Measurements from ENCODE around the gene SLC39A10.
"Not testable (repeated sequence)": the region's sequence is repeated elsewhere in the genome, so short reads cannot be mapped to it uniquely, and the experiment has no call there.

SLC39A10 gene

DNA sequence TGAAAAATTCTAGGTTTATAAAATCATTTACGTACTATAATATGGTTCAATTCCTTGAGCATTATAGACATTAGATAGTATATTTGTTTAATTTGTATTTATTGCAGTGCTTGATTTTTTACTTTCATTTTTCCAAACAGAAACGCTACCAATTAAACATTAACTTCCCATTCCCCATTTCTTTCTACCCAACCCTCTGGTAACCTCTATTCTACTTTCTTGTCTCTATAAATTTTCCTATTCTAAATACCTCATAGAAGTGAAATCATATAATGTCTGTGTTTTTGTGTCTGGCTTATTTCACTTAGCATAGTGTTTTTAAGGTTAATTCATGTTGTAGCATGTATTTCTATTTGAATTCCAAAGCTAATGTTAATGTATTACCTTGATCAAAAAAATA lies 11.6 kb upstream of the SLC39A10 start:
- DNase-seq, result no peak

DNA sequence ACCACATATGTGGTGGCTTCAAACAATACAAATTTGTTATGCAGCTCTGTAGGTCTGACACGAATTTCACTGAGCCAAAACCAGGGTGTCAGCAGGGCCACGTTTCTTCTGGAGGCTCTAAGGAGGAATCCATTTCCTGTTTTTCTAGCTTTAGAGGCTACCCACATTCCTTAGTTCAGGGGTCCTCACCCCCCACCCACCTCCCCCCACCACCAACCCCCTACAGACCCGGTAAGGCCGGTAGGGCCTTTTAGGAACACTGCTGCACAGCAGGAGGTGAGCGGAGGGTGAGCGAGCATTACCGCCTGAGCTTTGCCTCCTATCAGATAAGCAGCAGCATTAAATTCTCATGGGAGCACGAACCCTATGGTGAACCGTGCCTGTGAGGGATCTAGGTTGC lies 10.6 kb upstream of the SLC39A10 start:
- DNase-seq, result no peak

DNA sequence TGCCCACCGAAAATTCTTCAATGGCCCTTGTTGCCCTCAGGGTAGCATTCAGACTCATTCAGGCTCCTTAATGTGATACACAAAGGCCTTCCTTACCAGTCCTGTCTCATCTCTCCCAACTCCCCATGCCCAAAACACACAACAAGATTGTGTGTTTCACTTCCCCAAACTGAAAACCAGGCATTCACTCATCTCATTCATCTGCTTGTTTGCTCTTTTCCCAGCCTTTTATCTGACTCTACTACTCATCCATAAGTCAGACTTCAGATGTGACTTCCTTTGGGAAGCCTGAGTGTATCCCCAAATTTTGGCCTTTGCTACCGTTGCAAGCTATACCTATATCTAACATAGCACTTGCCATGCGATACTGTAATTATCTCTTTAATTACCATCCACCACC lies 9.7 kb upstream of the SLC39A10 start:
- no peak for DNase-seq

DNA sequence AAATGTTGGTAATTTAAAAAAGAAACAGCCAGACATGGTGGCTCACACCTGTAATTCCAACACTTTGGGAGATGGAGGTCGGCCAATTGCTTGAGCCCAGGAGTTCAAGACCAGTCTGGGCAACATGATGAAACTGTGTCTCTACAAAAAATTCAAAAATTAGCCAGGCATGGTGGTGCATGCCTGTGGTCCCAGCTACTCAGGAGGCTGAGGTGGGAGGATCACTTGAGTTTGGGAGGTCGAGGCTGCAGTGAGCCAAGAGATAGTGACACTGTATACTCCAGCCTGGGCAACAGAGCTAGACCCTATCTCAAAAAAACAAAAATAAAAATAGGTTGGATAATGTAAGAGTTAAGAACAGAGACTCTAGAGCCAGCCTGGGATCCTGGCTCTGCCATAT lies 8.7 kb upstream of the SLC39A10 start:
- not testable (repeated sequence) for DNase-seq

DNA sequence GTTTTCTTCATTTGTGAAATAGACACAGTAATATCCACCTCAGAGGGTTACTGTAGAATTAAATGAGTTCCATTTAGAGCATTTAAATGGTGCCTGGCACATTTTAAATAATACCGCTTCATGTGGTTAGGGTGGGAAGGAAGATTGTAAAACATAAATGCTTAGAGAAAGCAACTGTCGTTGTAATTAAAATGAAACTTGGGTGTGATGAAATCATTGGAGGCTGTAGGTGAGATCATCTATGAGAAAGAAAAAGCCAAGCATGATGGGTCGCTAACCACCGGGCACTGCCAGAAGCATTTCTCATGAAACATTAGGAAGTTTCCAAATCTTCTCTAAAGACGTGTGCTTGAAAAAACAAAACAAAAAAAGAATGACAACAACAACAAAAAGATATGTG lies 8.2 kb upstream of the SLC39A10 start:
- DNase-seq, result no peak

DNA sequence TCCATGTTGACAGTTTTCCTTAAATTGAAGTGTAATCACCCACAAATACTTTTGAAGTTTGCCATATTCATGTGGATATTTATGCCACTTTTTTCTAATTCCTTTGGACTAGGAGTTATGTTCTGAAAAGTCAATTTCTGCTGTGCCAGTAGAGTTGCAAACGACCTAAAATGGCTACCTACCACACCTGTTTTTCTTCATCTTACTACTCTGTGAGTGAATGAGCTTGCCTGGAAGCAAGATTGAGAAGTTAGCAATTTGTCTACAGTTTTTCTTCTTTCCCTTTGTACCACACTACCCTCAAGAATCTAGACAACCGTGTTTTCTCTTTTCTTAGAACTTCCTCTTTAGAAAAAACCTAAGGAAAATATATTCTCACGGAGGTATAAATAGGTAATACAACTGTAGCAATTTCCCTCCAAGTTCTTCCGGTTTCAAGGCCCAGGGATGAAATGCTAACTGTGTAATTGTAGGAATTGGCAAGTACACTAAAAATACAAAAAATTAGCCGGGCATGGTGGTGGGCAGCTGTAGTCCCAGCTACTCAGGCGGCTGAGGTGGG lies 7.3 kb upstream of the SLC39A10 start:
- DNase-seq, result no peak

DNA sequence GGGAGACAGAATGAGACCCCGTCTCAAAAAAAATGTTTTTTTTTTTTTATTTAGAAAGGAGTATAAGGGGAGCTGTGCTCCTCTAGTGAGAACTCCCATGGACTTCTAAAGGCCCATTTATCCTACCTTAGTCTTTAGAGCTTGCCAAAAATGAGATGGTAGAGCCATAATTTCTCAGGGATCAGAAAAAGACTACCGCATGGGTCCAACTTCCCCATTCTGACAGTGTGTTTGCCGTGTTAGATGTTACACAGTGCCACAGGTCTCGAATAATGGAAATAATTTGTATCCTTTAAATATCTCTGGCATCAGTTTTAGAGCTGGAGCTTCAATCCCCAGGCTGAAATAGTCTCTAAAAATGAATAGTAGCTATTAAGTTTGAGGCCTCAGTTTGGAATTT lies 6.0 kb upstream of the SLC39A10 start:
- no peak for DNase-seq

DNA sequence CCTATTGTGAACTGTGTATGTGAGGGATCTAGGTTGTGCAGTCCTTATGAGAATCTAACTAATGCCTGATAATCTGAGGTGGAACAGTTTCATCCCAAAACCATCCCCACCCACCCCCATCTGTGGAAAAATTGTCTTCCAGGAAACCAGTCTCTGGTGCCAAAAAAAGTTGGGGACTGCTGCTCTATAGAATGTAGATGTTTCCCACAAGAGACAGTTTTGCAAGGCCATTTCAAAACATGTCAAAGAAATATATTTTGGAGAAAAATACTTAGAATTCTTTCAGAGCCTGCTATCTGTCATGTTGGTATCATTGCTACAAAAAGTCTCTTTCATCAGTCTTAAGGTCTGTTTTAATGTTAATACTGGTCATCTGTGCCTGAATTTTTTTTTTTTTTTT lies 4.1 kb upstream of the SLC39A10 start:
- no peak for DNase-seq

DNA sequence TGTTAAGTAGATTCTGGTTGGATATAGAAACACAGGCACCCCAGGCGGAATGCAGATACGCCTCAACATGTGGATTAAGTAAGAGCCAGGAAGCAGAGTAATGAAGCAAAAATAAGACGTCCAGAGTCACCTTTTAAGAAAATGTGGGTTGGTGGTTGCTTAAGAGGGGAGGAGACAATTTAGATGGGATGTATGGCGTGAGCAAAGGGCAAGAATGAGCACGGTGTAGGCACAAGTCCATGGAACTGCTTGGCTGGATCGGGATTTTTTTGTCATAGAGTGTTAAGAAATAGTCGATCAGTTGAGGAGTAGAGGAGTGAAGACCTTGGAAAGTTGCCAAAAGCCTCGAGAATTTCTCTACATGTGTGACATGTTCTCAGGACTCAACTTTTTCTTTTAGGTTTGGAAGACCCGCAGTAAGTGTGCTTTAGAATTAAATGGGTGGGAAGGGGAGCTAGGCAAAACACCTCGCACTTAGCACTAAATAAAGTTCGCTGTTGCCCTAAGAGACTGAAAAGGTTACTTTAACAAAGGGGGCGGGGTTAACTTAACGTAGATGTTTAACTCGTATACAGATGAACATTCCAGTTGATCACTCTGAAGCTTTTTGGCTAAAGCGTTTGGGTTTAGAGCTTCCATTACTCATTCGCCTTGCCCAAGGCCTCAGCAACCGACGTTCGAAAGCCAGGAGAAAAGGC lies 716 bp upstream of the SLC39A10 start:
- DNase-seq, result no peak

DNA sequence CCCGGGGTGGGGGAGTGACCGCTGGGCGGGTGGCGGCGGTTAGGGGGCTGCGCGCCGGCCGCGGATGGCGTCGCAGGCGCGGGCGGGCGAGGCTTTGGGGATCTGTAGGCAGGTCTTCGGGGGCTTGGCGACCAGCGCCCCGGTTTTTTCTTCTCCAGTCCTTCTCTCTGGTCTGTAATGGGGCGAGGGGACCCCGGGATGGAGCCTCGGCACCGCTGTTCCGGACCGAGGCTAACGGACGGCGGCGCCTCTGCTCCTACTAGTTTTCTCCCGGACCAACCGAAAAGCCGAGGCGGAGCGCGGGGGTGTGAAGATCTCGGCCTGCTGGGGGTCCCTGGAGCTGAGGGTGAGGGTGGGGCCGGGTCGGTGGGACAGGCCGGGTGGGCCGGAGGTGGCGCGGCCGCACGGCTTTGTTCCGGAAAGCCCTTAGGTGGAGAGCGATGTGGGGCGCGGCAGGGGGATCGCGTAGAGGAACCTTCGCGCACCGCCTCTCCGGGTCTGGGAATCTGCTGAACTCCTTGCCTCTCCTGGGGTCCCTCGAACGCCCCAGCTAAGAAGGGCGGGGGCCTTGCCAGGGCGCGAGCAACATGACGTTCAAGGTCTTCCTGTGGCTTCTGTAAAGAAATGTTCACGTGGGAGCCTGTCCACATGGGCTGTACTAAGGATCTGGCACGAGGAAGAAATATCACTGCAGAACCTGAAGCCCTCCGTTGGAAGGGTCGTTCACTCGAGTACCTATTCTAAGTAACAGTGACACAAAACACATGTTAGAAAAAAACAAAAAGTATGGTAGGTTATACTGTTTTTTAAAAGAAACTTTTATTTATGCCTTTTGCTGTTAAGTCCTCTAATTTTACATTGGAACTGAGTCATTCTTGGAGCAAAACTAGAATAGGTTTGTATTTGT lies 861 bp downstream of the SLC39A10 start:
- no peak for DNase-seq

DNA sequence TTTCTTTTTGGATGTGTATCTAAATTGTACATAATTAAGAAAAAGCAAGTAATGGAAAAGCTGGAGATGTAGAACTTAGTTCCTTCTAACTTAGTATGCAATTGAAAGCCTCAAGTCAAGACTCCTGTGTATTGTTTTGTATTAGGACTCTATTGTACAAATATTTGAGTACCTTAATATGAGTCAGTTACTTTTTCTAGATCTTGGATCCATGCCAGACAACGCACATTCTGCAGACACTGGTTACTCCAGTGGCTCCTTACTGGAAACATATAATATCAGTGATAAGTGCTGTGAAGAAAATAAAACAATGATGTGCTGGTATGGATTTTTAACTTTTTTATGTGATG lies 1.5 kb downstream of the SLC39A10 start:
- no peak for DNase-seq

DNA sequence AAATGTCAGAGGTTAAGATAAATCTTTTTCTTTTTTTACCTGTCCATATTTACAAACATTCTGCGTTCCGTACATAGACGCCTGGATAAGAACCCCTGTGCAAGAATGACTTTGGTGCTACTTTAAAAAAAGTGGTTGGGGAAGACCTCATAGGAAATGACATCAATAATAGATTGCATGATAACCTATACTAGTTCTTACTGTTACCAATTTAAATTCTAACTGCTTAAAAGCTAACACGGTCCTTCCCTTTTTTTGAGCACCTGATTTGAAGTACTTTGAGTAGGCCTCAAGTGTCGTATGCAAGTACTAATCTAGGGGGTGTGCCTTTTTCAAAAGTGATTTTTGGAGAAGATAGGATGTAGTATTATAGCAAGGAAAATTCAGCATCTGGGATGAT lies 2.1 kb downstream of the SLC39A10 start:
- DNase-seq, result no peak

DNA sequence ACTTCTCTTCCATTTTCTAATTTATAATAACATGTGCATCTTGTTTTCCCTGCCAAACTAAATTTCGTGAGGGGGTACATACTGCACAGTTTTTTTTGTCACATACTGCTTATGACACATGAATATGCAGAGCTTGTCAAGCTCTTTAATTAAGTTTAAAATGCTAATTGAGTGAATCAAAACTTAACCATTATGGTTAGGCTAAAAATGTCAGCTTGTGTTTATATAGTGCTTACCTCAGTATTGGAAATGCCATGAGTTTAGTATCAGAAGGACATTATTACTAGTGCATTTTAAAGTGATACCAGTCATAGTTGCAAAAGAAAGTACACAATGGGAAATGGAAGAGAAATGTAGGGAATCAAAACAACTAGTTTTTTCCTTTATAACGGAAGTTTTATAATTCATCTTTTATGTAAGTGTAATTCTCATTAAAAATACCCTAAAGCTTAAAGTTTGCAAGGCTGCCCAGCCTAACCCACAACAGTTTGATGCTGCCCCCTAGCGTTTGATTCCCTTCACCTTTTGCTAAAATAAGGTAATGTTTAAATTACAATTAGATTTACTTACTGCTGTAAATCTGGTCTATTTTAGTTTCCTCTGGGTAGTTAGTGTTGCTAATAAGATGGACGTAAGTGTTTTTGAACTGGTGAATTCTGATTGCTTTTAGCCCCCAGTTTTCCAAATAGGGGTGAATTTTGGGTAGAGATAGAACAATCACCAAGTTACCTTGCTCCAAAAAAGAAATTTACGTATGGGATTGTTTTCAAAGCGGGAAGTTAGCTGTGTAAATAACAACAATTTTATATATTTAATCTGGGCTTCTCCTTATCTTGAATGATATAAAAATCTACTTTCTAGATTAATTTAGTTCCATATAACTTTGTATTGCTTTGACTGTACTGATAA lies 3.2 kb downstream of the SLC39A10 start:
- no peak for DNase-seq

DNA sequence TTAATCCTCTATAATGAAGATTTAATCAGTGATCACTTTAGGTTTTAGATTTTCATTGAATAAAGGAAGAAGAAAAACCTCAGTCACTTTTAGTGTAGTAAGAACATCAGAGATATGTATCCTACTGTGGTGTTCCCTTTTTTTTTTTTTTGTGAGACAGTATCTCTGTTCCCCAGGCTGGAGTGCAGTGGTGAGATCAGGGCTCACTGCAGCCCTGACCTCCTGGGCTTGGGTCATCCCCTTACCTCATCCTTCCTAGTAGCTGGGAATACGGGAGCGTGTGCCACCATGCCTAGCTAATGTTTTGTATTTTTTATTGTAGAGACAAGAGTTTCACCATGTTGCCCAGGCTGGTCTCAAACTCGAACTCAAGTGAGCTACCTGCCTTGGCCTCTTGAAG lies 5.1 kb downstream of the SLC39A10 start:
- DNase-seq, result no peak

DNA sequence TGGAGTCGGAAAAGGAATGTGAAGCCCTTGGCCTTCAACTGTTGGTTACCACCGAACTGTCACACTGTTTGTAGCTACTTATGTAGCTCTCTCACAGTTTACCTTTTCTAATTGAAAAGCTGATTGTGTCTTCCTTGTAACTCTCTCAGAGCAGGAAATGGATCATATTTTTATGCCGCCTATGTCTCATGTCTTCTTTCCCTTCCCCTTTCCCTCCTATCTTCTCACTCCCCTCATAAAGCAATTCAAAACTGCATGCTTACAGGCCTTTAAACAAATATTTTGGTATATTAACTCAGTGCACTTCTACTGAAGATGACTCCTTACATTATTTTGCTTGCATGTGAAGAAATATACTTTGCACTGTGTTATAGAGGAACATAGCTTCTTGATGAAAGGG lies 6.0 kb downstream of the SLC39A10 start:
- no peak for DNase-seq

DNA sequence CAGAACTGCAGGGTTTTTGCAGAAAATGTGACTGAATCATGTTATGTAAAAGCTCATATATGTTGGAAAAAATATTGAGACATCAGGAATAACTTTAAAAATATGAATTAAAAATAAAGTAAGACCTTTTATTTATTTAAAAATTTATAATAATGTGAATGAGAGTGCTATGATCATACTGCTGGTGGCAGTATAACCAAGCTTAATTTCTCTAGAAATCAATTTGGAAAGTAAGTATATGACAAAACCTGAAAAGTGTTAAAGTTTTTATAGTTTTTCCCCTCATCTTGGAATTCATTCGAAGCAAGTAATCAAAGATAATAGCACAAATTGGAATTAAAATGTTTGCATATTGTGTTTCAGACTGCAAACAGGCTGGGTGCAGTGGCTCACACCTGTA lies 7.5 kb downstream of the SLC39A10 start:
- no peak for DNase-seq

DNA sequence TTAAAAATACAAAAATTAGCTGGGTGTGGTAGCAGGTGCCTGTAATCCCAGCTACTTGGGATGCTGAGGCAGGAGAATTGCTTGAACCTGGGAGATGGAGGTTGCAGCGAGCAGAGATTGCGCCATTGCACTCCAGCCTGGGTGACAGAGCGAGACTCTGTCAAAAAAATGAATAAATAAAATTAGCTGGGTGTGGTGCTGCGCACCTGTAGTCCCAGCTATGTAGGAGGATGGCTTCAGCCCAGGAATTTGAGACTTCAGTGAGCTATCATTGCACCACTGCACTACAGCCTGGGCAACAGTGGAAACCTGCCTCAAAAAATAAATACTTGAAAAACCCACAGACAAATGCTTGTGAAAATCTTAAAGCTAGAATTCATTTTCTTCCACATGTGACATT lies 8.1 kb downstream of the SLC39A10 start:
- DNase-seq, result not testable (repeated sequence)

DNA sequence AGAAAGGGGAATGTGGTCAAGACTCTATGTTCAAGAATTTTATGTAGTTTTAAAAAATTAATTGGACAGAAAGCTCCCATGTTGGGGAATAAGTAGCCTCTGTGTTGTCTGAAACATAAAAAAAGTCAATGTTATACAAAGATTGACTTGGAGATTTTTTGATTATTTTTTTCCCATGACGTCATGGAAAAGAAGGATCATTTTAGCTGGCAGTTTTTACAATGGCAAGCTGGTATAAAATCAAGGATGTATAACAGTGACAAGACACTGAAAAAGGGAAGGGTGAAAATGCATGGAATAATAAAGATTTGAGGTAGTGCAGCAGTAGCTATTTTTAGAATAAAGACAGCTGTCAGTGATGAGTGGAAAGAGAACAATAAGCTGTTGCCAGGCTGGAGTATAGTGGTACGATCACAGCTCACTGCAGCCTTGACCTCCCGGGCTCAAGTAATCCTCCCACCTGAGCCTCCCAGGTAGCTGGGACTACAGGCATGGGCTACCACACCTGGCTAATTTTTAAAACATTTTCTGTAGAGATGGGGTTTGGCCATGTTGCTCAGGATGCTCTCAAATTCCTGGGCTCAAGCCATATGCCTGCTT lies 9.2 kb downstream of the SLC39A10 start:
- no peak for DNase-seq

DNA sequence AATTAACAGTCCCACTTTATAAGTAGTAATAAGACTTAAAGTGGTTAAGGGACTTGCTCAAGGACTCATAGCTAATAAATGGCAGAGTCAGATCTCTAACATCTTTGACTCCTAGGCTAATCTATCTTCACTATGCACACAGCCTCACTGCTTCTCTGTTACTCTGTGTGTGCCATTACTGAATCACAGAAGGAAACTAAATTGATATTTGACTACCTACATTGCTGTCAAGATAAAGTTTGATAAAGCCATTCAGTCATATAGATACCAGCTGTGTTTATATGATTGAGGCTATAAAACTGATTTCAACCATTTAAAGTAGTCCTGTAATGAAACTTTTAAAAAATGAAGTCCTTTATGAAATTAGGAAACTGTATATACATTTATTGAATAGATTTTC lies 10.9 kb downstream of the SLC39A10 start:
- DNase-seq, result no peak

DNA sequence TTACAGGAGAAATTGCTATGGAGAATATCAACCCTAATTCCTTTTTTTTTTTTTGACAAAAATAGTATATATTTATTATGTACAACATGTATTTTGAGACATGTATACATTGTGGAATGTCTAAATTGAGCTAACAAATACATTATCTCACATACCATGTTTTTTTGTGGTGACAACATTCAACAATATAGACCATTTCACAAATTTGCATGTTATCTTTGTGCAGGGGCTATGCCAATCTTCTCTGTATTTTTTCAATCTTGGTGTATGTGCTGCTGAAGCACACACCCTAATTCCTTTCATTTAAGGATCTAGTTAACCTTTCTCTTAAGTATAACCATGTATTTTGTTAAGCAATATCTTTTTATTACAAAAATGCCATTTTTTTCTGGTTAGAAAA lies 13.2 kb downstream of the SLC39A10 start:
- no peak for DNase-seq

DNA sequence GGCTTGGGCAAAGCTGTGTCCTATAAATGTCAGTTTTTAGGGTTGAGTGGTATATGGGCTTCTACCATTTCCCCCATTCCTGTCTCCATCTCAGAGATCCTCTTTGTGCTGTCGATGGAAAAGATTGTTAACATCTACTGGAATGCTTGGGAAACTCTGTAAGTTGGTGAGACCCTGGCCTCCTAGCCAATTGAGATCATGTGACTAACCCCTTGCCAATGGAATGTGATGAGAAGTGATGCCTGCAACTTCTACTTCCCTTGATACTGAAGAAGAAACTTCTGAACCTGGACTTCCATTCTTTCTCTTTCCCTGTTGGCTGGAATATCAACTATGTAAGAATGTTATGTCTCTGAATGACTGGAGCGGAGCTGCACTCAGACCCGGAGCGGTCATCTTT lies 14.5 kb downstream of the SLC39A10 start:
- DNase-seq, result no peak

DNA sequence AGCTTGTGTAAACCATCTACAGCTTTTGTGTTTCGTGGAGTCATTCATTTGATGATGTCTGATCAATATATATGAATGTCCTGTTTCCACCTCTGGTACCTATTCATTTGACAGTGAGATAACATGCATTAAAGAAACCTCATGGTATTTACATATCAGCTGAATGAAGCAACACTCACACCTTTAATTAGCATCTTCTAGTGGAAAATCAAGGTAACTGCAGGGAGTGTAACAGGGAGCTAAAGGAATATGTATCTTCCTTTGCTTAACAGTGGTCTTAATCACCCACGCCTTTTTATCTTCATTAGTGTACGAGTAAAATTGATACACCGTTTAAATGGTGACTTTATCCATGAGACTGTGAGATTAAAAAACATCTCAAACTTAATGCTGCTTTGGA lies 15.6 kb downstream of the SLC39A10 start:
- no peak for DNase-seq

Measured in NCI-H2107 (cell line).